HK-2 (cell line): ENCODE results near the gene LIMS2.

ENCODE experiments used
- DNase-seq: peaks from one replicate; pipeline ENCODE4 v3.0.0-alpha.2; 2018; ENCODE audit not compliant: unreplicated experiment

Gene LIMS2

GRCh38 chr2:127646487-127647241, 28.7 kb downstream of the LIMS2 start:
- no peak for DNase-seq

GRCh38 chr2:127645395-127646291, 29.7 kb downstream of the LIMS2 start, which contains the start of gene GPR17:
TSS of gene GPR17 (plus strand) at chr2:127646153. CDS start at chr2:127650736, 4,583 bp downstream.
- DNase-seq = no peak

- DNase-seq = no peak
These were observed 30.3 kb downstream of the LIMS2 start for GRCh38 chr2:127645026-127645394.

GRCh38 chr2:127644066-127645025, 31.0 kb downstream of the LIMS2 start:
- DNase-seq = no peak

- DNase-seq = no peak
These were observed 31.8 kb downstream of the LIMS2 start for GRCh38 chr2:127643439-127644065.

- DNase-seq = no peak
These were observed 32.5 kb downstream of the LIMS2 start for GRCh38 chr2:127642706-127643438.

GRCh38 chr2:127641846-127642507, 33.4 kb downstream of the LIMS2 start:
- no peak for DNase-seq

GRCh38 chr2:127641133-127641532, 34.2 kb downstream of the LIMS2 start:
- DNase-seq = no peak

GRCh38 chr2:127640082-127641072, 35.0 kb downstream of the LIMS2 start:
- no peak for DNase-seq

- DNase-seq = no peak
These were observed 36.2 kb downstream of the LIMS2 start for GRCh38 chr2:127639111-127639474.

GRCh38 chr2:127638361-127639110, 36.8 kb downstream of the LIMS2 start:
- DNase-seq = no peak

GRCh38 chr2:127637725-127638252, 37.5 kb downstream of the LIMS2 start:
- DNase-seq = peak; percentile 64

GRCh38 chr2:127637236-127637630, 38.1 kb downstream of the LIMS2 start:
- DNase-seq = no peak

GRCh38 chr2:127636248-127637235, 38.8 kb downstream of the LIMS2 start:
- DNase-seq = no peak

GRCh38 chr2:127635380-127636237, 39.7 kb downstream of the LIMS2 start:
- no peak for DNase-seq
